Measurements from ENCODE around the gene ADARB2. TPM values are rescaled to one million over a fixed set of nuclear protein-coding genes. Genes with fewer than 3 reads are reported as not detected.
A peak's percentile ranks its signal among the peaks of the same experiment; 100 is the strongest.

The ADARB2 gene
- total and polyA plus RNA-seq, 11 donors, result 0.07 to 1.2 (median 0.28) TPM; not detected in 4

DNA sequence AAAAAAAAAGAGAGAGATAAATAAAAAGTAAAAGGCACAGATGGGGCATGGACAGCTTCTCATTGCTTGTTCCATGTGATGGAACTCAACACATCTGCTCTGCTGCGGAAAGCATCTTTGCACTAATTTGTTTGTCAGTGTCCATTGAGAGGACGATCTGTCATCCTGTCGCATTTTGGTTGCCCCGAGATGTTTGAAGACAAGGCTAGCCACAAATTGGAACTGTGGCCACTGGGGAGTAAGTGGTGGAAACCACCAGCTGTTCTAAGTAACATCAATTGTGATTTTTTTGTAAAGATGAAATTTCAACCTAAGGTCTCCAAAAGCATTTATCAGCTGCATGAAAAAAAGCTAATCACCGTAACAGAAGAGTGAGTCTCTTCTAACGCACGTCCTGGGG is 312.7 kb downstream of the ADARB2 start:
- ATAC-seq (no peak), DNase-seq (no peak)
- H3K4me1 ChIP-seq, result peaks cover 0 to 4% (median 0%) of the 10 kb centered on the region in 12 donors
- intact Hi-C loops (cut with DNase I), result loop anchor here in 1 of 10 donors (10.0 kb wide), 1 partner anchor 1620 kb away; no protein-coding TSS in a partner anchor
- H3K27ac ChIP-seq, result no peak overlapping the region
- 68 to 81% (median 75%) methylated on average over 7 of the region's 7 CpGs for WGBS, 4 donors
- H3K27me3 ChIP-seq, result peaks cover 0 to 30% (median 0%) of the 10 kb centered on the region in 9 donors
- H3K9me3 ChIP-seq, result peaks cover 0 to 2% (median 0%) of the 10 kb centered on the region in 12 donors
- TF ChIP-seq, protein P1, sequence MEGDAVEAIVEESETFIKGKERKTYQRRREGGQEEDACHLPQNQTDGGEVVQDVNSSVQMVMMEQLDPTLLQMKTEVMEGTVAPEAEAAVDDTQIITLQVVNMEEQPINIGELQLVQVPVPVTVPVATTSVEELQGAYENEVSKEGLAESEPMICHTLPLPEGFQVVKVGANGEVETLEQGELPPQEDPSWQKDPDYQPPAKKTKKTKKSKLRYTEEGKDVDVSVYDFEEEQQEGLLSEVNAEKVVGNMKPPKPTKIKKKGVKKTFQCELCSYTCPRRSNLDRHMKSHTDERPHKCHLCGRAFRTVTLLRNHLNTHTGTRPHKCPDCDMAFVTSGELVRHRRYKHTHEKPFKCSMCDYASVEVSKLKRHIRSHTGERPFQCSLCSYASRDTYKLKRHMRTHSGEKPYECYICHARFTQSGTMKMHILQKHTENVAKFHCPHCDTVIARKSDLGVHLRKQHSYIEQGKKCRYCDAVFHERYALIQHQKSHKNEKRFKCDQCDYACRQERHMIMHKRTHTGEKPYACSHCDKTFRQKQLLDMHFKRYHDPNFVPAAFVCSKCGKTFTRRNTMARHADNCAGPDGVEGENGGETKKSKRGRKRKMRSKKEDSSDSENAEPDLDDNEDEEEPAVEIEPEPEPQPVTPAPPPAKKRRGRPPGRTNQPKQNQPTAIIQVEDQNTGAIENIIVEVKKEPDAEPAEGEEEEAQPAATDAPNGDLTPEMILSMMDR (IDR thresholded peaks at IDR 0.05), result no peak
- no peak for TF ChIP-seq POLR2A (IDR thresholded peaks at IDR 0.05)
- H3K36me3 ChIP-seq, result no peaks in the 10 kb centered on the region
- no peak overlapping the region for H3K4me3 ChIP-seq

DNA sequence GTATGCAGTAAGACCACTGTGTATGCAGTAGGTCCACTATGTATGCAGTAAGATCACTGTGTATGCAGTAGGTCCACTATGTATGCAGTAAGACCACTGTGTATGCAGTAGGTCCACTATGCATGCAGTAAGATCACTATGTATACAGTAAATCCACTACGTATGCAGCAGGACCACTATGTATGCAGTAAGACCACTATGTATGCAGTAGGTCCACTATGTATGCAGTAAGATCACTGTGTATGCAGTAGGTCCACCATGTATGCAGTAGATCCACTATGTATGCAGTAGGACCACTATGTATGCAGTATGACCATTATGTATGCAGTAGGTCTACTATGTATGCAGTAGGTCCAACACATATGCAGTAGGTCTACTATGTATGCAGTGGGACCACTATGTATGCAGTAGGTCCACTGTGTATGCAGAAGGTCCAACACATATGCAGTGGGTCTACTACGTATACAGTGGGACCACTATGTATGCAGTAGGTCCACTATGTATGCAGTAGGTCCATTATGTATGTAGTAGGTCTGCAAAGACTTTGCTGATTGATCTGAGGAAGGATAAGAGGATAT is 313.6 kb downstream of the ADARB2 start:
- no peak for DNase-seq
- peaks cover 0 to 36% (median 4%) of the 10 kb centered on the region in 9 donors for H3K27me3 ChIP-seq
- no peaks in the 10 kb centered on the region for H3K9me3 ChIP-seq
- no peak overlapping the region for H3K4me3 ChIP-seq
- intact Hi-C loops (cut with DNase I), result loop anchor here in 1 of 10 donors (10.0 kb wide), 1 partner anchor 1621 kb away; no protein-coding TSS in a partner anchor
- TF ChIP-seq, protein P1 (IDR thresholded peaks at IDR 0.05), result no peak
- TF ChIP-seq POLR2A (IDR thresholded peaks at IDR 0.05), result no peak
- no peaks in the 10 kb centered on the region for H3K36me3 ChIP-seq
- peaks cover 0 to 4% (median 0%) of the 10 kb centered on the region in 12 donors for H3K4me1 ChIP-seq
- ATAC-seq, result no peak
- H3K27ac ChIP-seq, result no peak overlapping the region
- WGBS, 4 donors, result 94 to 100% (median 97%) methylated on average over 1 to 2 of the region's 2 CpGs

DNA sequence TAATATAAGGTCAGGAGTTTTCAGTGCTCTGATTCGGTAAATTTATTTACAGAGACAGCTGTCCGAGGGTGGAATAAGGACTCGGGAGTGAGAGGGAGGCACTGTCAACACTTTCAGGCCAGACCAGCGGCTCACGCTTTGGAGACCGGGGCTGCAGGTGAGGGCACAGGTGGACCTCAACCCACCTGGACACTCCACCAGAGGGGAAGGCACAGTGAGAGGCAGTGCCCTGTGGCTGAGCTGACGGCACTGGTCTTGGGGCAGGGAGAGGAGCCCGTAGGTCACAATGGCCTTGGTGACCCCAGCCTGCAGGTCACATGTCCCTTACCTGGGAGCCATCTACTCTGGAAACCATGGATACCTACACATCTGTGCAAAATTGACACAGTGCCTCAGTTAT is 315.1 kb downstream of the ADARB2 start:
- TF ChIP-seq, protein P1 (IDR thresholded peaks at IDR 0.05), result no peak
- no peak for TF ChIP-seq POLR2A (IDR thresholded peaks at IDR 0.05)
- WGBS, 4 donors, result 84 to 90% (median 88%) methylated on average over 7 to 8 of the region's 8 CpGs
- H3K4me3 ChIP-seq, result no peak overlapping the region
- peaks cover 0 to 4% (median 0%) of the 10 kb centered on the region in 12 donors for H3K4me1 ChIP-seq
- no peaks in the 10 kb centered on the region for H3K9me3 ChIP-seq
- no peaks in the 10 kb centered on the region for H3K36me3 ChIP-seq
- no peak overlapping the region for H3K27ac ChIP-seq
- intact Hi-C loops (cut with DNase I), result loop anchor here in 1 of 10 donors (10.0 kb wide), 1 partner anchor 1623 kb away; no protein-coding TSS in a partner anchor
- ATAC-seq (no peak), DNase-seq (peak in 1 of 5 donors; percentile 50)
- peaks cover 0 to 51% (median 10%) of the 10 kb centered on the region in 9 donors for H3K27me3 ChIP-seq

DNA sequence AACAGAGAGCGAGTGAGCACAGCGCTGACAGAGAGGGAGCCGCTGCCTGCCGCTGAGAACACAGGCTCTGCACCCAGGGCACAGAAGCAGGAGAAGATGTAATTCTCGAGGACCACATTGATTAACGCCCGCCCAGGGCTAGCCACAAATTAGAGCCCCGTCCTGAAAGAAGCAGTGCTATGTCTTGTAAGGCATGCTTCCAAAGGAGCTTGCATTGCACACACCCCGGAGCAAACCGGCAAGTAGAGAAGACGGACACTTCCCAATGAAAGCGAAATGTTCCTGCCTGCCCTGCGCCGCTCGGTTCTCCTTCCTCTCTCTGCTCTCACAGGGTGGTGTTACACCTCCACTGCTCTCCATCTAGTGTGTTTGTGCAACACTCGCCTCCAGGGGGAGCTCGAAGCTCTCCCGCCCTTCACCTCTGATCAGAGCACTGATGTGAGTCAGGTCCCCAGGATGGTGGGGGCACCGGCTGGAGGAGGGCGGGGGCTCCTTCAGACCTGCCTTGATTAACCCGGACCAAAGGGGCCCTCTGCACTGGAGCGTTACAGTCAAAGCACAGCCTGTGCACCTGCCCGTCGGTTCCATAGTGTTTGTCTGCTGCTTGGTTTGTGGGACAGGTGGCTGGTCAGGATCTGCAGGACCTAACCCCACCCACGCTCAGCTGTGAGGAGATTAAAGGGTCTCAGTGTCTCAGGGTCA is 316.5 kb downstream of the ADARB2 start:
- H3K4me3 ChIP-seq, result no peak overlapping the region
- 3 to 6% (median 4%) methylated on average over 17 to 25 of the region's 25 CpGs for WGBS, 4 donors

More for the DNA sequence above, 316.5 kb downstream of the ADARB2 start:
- H3K27me3 ChIP-seq, result peaks cover 0 to 59% (median 11%) of the 10 kb centered on the region in 9 donors
- DNase-seq, result peak in 1 of 5 donors; percentile 60
- no peak overlapping the region for H3K27ac ChIP-seq
- intact Hi-C loops (cut with DNase I), result loop anchor here in 1 of 10 donors (10.0 kb wide), 1 partner anchor 1624 kb away; no protein-coding TSS in a partner anchor
- no peaks in the 10 kb centered on the region for H3K9me3 ChIP-seq
- no peaks in the 10 kb centered on the region for H3K36me3 ChIP-seq
- ATAC-seq, result peak in 3 of 4 donors; percentile 50 to 69 (median 61)
- TF ChIP-seq, protein P1 (IDR thresholded peaks at IDR 0.05), result peak in 11 of 12 donors; percentile 32 to 58 (median 49)
- TF ChIP-seq POLR2A (IDR thresholded peaks at IDR 0.05), result no peak
- peaks cover 0 to 4% (median 0%) of the 10 kb centered on the region in 12 donors for H3K4me1 ChIP-seq
